Measurements from ENCODE around the gene GRIP1.

Gene GRIP1

DNA sequence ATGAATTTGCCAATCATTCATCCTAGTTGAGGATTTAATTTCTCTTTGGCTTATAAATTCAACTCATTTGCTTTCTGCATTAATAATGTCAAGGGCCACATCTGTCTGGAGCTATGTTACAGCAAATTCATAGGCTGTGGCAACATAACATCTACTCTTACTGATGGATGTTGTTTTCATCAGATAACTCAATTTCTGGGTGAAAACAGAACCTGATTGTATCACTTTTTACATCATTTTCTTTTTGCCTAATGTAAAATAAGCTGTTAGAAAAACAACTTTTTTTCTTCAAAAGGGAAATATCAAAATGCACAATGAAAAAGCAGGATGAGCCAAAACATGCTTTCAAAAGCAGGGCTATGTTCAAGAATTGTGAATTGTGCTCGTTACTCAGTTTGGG is 303.3 kb downstream of the GRIP1 start:
- POLR2A ChIA-PET = no interaction called here
- DNase-seq (ENCODE audit: extremely low spot score) = no peak
- CTCF ChIA-PET = interaction anchor here (0.8 to 1.7 kb wide), 5 partner anchors 9 to 319 kb away, joined by 3 to 4 read pairs (median 3); no protein-coding TSS in a partner anchor
- TF ChIP-seq, protein P1, sequence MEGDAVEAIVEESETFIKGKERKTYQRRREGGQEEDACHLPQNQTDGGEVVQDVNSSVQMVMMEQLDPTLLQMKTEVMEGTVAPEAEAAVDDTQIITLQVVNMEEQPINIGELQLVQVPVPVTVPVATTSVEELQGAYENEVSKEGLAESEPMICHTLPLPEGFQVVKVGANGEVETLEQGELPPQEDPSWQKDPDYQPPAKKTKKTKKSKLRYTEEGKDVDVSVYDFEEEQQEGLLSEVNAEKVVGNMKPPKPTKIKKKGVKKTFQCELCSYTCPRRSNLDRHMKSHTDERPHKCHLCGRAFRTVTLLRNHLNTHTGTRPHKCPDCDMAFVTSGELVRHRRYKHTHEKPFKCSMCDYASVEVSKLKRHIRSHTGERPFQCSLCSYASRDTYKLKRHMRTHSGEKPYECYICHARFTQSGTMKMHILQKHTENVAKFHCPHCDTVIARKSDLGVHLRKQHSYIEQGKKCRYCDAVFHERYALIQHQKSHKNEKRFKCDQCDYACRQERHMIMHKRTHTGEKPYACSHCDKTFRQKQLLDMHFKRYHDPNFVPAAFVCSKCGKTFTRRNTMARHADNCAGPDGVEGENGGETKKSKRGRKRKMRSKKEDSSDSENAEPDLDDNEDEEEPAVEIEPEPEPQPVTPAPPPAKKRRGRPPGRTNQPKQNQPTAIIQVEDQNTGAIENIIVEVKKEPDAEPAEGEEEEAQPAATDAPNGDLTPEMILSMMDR (IDR thresholded peaks at IDR 0.05; ENCODE audit: control extremely low read depth, extremely low read depth, low read depth, missing control alignments) = no peak

DNA sequence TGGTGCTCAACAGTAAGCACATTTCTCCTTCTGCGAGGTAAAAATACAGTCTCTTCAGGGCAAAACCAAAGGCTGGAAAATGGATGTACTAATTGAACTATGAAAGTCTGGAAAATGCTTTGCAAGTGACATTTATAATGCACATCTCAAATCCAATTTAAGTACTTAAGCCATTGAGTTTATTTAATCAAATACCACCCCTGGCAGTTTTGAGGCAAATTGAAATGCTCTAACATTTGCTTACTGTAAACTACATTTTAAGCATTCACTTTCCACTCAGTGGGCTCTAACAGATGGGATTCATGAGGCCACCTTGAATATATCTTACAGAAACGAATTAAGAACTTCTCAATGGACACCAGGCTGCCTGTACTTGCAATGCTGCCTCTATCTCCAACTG is 306.9 kb downstream of the GRIP1 start:
- no peak for DNase-seq (ENCODE audit: extremely low spot score)
- TF ChIP-seq, protein P1 (IDR thresholded peaks at IDR 0.05; ENCODE audit: control extremely low read depth, extremely low read depth, low read depth, missing control alignments) = no peak
- ChIA-PET POLR2A (no interaction called here), CTCF (interaction anchor here (1.0 kb wide), 1 partner anchor 17 kb away, joined by 3 read pairs; no protein-coding TSS in a partner anchor)

DNA sequence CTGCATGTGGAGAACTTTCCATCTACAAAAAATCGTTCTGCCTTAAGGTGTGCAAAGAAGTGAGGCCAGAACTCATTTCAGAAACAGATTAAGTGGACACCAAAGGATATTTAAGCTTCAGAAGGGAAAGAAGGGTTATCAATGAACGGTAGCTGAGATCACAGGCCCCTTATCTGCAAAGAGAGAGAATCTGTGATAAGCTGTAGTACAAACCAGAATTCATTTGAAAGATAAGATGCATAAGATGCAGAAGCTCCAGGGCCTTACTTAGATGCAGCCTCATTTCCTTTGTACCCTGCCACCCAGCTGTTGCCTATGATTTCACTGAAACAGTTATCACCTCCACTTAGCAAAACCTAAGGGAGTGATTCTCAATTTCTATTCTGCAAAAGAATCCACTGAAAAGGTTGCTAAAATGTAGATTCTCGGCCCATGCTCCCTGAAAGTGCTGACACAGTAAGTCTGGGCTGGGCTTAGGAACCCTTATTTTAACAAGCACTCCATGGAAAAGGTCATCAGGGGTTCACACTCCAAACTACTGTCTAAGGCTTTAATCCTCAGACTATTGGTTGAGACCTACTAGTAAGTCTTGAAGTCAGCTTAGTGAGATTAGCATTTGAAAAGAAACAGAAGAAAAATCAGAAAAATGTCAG is 311.7 kb downstream of the GRIP1 start:
- DNase-seq (ENCODE audit: extremely low spot score) = no peak
- ChIA-PET POLR2A (no interaction called here), CTCF (interaction anchor here (1.0 to 1.3 kb wide), 2 partner anchors 11 to 342 kb away, joined by 3 to 4 read pairs; no protein-coding TSS in a partner anchor)
- TF ChIP-seq, protein P1 (IDR thresholded peaks at IDR 0.05; ENCODE audit: control extremely low read depth, extremely low read depth, low read depth, missing control alignments) = no peak

DNA sequence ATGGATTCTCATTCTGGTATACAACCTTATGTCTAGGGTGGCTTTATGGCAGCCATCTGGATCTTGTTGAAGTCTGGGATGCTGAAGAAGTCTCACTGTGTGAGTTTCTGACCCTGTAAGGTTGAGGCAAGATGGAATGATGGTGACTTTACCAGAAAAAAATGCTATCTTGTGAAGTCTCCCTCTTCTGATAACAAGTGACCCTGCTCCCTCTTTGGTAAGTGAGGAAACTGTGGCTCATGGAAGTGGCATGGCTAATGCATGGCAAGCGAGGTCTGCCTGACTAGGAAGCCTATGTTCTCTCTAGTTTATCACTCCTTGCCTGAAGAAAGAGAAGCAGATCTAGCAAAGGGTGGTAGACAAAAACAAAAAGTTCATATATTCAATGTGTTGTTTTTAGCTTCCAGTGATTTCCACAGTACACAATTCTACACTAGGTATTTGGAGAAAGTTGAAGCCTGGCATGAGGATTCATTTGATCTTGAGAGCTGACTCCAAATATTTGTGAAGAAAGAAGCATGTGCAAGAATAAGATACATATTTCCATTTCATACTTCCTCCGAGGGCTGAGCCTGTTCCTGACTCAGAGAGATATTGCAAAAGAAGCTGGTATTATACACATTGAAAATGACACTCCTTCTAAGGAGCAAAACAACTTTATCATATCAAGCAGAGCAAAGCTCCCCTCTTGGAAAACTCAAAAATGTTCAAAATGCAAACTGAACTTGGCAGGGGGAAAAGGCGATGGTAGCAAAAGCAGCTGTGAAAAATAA is 313.0 kb downstream of the GRIP1 start:
- TF ChIP-seq, protein P1 (IDR thresholded peaks at IDR 0.05; ENCODE audit: control extremely low read depth, extremely low read depth, low read depth, missing control alignments) = no peak
- DNase-seq (ENCODE audit: extremely low spot score) = no peak
- CTCF ChIA-PET = no interaction called here
- POLR2A ChIA-PET = no interaction called here

DNA sequence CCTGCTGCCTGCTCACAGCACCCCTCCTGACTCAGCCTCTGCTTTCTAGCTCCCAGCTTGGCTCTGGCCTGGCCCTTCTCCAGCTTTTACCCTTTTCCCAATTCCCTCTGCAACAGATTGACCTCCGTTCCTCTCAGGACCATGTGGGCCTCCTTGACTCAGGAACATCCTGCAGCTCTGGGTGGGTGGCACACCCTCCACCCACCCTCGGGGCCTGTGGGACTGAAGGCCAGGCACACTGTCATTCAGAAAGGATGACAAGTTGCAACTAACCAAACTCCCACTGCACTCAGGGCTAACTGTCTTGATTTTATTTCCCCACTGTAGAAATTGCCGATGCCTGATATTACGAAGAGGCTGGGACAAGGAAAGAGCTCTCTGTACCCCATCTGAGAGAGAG is 317.2 kb downstream of the GRIP1 start:
- POLR2A ChIA-PET = interaction anchor here (0.6 kb wide), 2 partner anchors 8 to 10 kb away, joined by 5 to 11 read pairs; no protein-coding TSS in a partner anchor
- DNase-seq (ENCODE audit: extremely low spot score) = no peak
- CTCF ChIA-PET = interaction anchor here (1.3 to 1.7 kb wide), 6 partner anchors 9 to 347 kb away, joined by 3 to 7 read pairs (median 5); no protein-coding TSS in a partner anchor
- TF ChIP-seq, protein P1 (IDR thresholded peaks at IDR 0.05; ENCODE audit: control extremely low read depth, extremely low read depth, low read depth, missing control alignments) = no peak

DNA sequence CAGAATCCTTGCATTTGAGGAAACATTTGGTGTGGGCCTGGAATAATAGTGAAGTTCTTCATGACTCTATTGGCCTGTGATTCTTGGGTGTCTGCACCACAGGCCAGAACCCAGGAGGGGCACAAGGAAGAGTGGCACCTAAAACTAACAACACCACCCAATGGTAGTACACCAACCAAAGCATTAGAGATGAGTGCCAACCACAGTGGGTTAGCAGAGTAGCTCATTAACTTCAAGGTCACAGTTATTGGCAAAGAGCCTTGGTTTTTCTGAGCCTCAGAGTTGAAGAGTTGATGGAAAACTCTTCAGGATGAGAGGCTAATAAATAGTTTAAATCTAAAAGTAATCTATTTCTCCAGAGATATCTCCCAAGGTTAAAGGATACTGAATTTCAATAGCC is 319.6 kb downstream of the GRIP1 start:
- TF ChIP-seq, protein P1 (IDR thresholded peaks at IDR 0.05; ENCODE audit: control extremely low read depth, extremely low read depth, low read depth, missing control alignments) = no peak
- ChIA-PET POLR2A (no interaction called here), CTCF (interaction anchor here (1.1 to 1.5 kb wide), 3 partner anchors 9 to 14 kb away, joined by 3 to 4 read pairs (median 4); no protein-coding TSS in a partner anchor)
- DNase-seq (ENCODE audit: extremely low spot score) = no peak
